HepG2 (cell line): ENCODE measurements around the gene TNFAIP3. TPM values are rescaled to one million over a fixed set of nuclear protein-coding genes. Genes with fewer than 3 reads are reported as not detected.
A peak's percentile ranks its signal among the peaks of the same experiment; 100 is the strongest.

Experiments used
- AKAP8 ChIP-seq: sonication (generic); formaldehyde crosslinking; IDR thresholded peaks from 2 replicates; pipeline ENCODE4 v1.5.1; 2020; ENCODE audit warnings: mild to moderate bottlenecking, missing genetic modification reagents
- CREB1 ChIP-seq, 2 experiments: fragments of 450-650 bp in 1 of 2; IDR thresholded peaks; 2 replicates each; pipeline ENCODE4 v1.6.1; 2016 to 2017; ENCODE audit warnings: control low read depth in 1 of 2, mild to moderate bottlenecking in 1 of 2, missing compliant biosample characterization in 1 of 2, missing genetic modification characterization in 1 of 2
- HNF4G ChIP-seq, 2 experiments: sonication (generic) in 1 of 2; formaldehyde crosslinking in 1 of 2; IDR thresholded peaks; 2 replicates each; pipeline versions ENCODE4 v1.4.0 to v1.6.1; 2011 to 2020; ENCODE audit warnings: borderline replicate concordance in 2 of 2, low read depth in 2 of 2, mild to moderate bottlenecking in 2 of 2, low read length in 1 of 2, missing genetic modification reagents in 1 of 2, moderate library complexity in 1 of 2
- SAP130 ChIP-seq: IDR thresholded peaks from 2 replicates; pipeline ENCODE4 v1.6.1; 2016; ENCODE audit warnings: low read depth
- ZBTB7A ChIP-seq: sonication (generic); formaldehyde crosslinking; IDR thresholded peaks from 2 replicates; pipeline ENCODE4 v1.8.0; 2022; ENCODE audit warnings: mild to moderate bottlenecking, missing genetic modification reagents
- ZFP36 ChIP-seq: fragments of 150-350 bp; IDR thresholded peaks from 2 replicates; pipeline ENCODE4 v1.6.1; 2018; ENCODE audit warnings: borderline replicate concordance, low read length, low read depth; ENCODE audit not compliant: partially characterized antibody
- ZFP82 ChIP-seq: sonication (generic); formaldehyde crosslinking; IDR thresholded peaks from 2 replicates; pipeline ENCODE4 v1.5.1; 2020; ENCODE audit warnings: mild to moderate bottlenecking, missing genetic modification reagents, borderline replicate concordance
- ZNF160 ChIP-seq: sonication (generic); formaldehyde crosslinking; IDR thresholded peaks from 2 replicates; pipeline ENCODE4 v1.8.0; 2022; ENCODE audit warnings: mild to moderate bottlenecking, inconsistent platforms, missing genetic modification reagents
- ZNF44 ChIP-seq: sonication (generic); formaldehyde crosslinking; IDR thresholded peaks from 2 replicates; pipeline ENCODE4 v1.5.1; 2020; ENCODE audit warnings: mild to moderate bottlenecking, missing genetic modification reagents
- polyA plus RNA-seq, 8 experiments: library from polyadenylated mRNA; depleted of rRNA in 3 of 8; stranded (reverse) in 7 of 8; unstranded in 1 of 8; fragments of >200 nt; fragmentation: Illumina TruSeq in 4 of 8; extraction: Trizol in 4 of 8; gene quantifications; 2 replicates each; pipeline versions ENCODE4 v1.2.1 to v1.2.3, GENCODE V29; 2011 to 2016; ENCODE audit warnings: low read depth in 4 of 8, missing spikeins in 1 of 8, mixed read lengths in 1 of 8; ENCODE audit not compliant: insufficient read depth in 1 of 8
- total RNA-seq, 5 experiments: library from RNA; depleted of rRNA; stranded (reverse); fragments of >200 nt; fragmentation: Illumina TruSeq; extraction: Trizol; gene quantifications; 2 replicates each; pipeline ENCODE4 v1.2.3, GENCODE V29; 2016; ENCODE audit warnings: low read depth in 1 of 5
- TF ChIP-seq, protein P1 (sequence below): sonication (generic); formaldehyde crosslinking; IDR thresholded peaks from 2 replicates; pipeline ENCODE4 v1.8.1; 2022; ENCODE audit warnings: low read depth, mild to moderate bottlenecking, missing genetic modification reagents
- TF ChIP-seq, protein P2 (sequence below): sonication (generic); formaldehyde crosslinking; IDR thresholded peaks from 2 replicates; pipeline ENCODE4 v1.5.0; 2020; ENCODE audit warnings: missing genetic modification reagents, mild to moderate bottlenecking, borderline replicate concordance
- TF ChIP-seq, protein P3 (sequence below): sonication (generic); formaldehyde crosslinking; IDR thresholded peaks from 2 replicates; pipeline ENCODE4 v1.8.1; 2023; ENCODE audit warnings: missing genetic modification reagents, mild to moderate bottlenecking, borderline replicate concordance
- TF ChIP-seq, protein P4 (sequence below): sonication (generic); formaldehyde crosslinking; IDR thresholded peaks from 2 replicates; pipeline ENCODE4 v1.4.0; 2020; ENCODE audit warnings: missing genetic modification reagents, low read depth, mild to moderate bottlenecking, borderline replicate concordance
- TF ChIP-seq, protein P5 (sequence below): IDR thresholded peaks from 2 replicates; pipeline ENCODE4 v1.6.1; 2016; ENCODE audit warnings: low read depth
- TF ChIP-seq, protein P6 (sequence below): sonication (generic); formaldehyde crosslinking; IDR thresholded peaks from 2 replicates; pipeline ENCODE4 v1.8.0; 2022; ENCODE audit warnings: mild to moderate bottlenecking, missing genetic modification reagents; ENCODE audit not compliant: insufficient replicate concordance

TNFAIP3 gene
- total and polyA plus RNA-seq, 2 of the 13 experiments (the other 11 are each of a cell fraction or from before 2014, with no cell fraction given): 28.2 to 47.1 TPM

DNA sequence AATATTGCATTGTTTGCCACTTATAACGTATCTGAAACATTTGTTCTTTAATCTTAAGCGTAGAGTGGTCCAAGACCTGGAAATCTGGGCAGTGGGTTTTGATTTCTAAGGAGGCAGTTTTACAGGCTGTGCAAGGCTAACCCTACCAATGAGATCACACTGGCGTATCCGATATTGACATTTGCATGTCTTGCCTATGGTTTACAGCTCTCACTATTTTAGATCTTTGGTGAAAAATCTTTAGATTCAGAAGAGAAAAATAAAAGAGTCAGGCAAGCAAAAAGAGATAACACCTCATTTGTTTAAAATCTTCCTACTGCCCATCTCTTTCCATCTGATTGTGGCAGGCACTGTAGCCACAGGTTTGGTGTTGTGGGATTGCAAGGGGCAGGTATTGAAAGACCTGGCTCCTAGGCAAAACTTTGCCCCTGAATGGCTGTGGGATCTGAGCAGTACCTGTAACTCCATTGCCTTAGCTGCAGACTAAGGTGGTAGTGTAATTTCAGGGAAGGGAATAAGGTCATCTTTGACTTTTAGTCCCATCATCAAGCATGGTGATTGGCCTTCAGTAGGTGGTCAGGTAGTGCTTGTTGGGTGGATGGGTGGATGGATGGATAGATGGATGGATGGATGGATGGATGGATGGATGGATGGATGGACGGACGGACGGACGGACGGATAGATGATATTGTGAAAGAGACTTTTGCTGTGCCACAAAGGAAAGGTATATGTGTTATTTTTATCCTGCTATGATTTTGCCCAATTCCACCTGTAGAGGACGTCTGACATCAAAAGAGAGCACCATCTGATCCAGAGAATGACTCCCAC is 1.9 kb downstream of the TNFAIP3 start (continued):
- TF ChIP-seq HNF4G (IDR thresholded peaks at IDR 0.05; ENCODE audit: borderline replicate concordance, low read depth, low read length) (no peak), HNF4G (CRISPR knock-in tag; IDR thresholded peaks at IDR 0.05; ENCODE audit: borderline replicate concordance, low read depth) (no peak), AKAP8 (CRISPR knock-in tag) (no peak), CREB1 (IDR thresholded peaks at IDR 0.05) (no peak), CREB1 (CRISPR knock-in tag; IDR thresholded peaks at IDR 0.05) (0 out of 2 replicates have a peak, but pooled peaks have one; percentile 0), ZNF160 (CRISPR knock-in tag) (no peak), ZFP82 (CRISPR knock-in tag) (0 out of 2 replicates have a peak, but pooled peaks have one; percentile 29), SAP130 (CRISPR knock-in tag) (peak; percentile 42), ZBTB7A (CRISPR knock-in tag) (peak; percentile 35; the same call in 1 of the 2 replicates), ZNF44 (CRISPR knock-in tag) (no peak), ZFP36 (no peak)
- TF ChIP-seq, protein P1, sequence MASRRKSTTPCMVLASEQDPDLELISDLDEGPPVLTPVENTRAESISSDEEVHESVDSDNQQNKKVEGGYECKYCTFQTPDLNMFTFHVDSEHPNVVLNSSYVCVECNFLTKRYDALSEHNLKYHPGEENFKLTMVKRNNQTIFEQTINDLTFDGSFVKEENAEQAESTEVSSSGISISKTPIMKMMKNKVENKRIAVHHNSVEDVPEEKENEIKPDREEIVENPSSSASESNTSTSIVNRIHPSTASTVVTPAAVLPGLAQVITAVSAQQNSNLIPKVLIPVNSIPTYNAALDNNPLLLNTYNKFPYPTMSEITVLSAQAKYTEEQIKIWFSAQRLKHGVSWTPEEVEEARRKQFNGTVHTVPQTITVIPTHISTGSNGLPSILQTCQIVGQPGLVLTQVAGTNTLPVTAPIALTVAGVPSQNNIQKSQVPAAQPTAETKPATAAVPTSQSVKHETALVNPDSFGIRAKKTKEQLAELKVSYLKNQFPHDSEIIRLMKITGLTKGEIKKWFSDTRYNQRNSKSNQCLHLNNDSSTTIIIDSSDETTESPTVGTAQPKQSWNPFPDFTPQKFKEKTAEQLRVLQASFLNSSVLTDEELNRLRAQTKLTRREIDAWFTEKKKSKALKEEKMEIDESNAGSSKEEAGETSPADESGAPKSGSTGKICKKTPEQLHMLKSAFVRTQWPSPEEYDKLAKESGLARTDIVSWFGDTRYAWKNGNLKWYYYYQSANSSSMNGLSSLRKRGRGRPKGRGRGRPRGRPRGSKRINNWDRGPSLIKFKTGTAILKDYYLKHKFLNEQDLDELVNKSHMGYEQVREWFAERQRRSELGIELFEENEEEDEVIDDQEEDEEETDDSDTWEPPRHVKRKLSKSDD (CRISPR knock-in tag): no peak
- TF ChIP-seq, protein P2, sequence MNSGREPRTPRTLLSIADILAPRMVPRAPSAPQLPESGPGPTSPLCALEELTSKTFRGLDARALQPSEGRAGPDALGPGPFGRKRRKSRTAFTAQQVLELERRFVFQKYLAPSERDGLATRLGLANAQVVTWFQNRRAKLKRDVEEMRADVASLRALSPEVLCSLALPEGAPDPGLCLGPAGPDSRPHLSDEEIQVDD: no peak
- TF ChIP-seq, protein P3, sequence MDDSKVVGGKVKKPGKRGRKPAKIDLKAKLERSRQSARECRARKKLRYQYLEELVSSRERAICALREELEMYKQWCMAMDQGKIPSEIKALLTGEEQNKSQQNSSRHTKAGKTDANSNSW: no peak
- TF ChIP-seq, protein P4, sequence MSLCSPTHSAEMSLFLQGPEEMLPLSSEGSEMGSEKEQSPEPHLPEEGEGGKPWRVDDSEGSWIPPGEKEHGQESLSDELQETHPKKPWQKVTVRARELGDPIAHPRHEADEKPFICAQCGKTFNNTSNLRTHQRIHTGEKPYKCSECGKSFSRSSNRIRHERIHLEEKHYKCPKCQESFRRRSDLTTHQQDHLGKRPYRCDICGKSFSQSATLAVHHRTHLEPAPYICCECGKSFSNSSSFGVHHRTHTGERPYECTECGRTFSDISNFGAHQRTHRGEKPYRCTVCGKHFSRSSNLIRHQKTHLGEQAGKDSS: peak; percentile 16; the same call in 1 of the 2 replicates
- TF ChIP-seq, protein P5, sequence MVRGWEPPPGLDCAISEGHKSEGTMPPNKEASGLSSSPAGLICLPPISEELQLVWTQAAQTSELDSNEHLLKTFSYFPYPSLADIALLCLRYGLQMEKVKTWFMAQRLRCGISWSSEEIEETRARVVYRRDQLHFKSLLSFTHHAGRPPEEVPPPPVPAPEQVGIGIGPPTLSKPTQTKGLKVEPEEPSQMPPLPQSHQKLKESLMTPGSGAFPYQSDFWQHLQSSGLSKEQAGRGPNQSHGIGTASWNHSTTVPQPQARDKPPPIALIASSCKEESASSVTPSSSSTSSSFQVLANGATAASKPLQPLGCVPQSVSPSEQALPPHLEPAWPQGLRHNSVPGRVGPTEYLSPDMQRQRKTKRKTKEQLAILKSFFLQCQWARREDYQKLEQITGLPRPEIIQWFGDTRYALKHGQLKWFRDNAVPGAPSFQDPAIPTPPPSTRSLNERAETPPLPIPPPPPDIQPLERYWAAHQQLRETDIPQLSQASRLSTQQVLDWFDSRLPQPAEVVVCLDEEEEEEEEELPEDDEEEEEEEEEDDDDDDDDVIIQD (CRISPR knock-in tag): no peak
- TF ChIP-seq, protein P6, sequence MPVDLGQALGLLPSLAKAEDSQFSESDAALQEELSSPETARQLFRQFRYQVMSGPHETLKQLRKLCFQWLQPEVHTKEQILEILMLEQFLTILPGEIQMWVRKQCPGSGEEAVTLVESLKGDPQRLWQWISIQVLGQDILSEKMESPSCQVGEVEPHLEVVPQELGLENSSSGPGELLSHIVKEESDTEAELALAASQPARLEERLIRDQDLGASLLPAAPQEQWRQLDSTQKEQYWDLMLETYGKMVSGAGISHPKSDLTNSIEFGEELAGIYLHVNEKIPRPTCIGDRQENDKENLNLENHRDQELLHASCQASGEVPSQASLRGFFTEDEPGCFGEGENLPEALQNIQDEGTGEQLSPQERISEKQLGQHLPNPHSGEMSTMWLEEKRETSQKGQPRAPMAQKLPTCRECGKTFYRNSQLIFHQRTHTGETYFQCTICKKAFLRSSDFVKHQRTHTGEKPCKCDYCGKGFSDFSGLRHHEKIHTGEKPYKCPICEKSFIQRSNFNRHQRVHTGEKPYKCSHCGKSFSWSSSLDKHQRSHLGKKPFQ: no peak
